Measurements from ENCODE around the gene CRB2.
"Not testable (repeated sequence)": the region's sequence is repeated elsewhere in the genome, so short reads cannot be mapped to it uniquely, and the experiment has no call there.

The CRB2 gene

GRCh38 chr9:123331346-123332060 lies 24.5 kb upstream of the CRB2 start:
- H3K4me1 ChIP-seq (ENCODE audit: insufficient read depth, low read length): peaks cover 11% of the 10 kb centered on the region; the same call in 1 of the 2 replicates
- no peaks in the 10 kb centered on the region for H3K27me3 ChIP-seq (ENCODE audit: insufficient read depth, low read length)
- H3K36me3 ChIP-seq (ENCODE audit: insufficient read depth, low read depth, low read length): no peaks in the 10 kb centered on the region
- no peaks in the 10 kb centered on the region for H3K9me3 ChIP-seq (ENCODE audit: insufficient read depth, low read depth, low read length)
- no peak overlapping the region for H3K9ac ChIP-seq (ENCODE audit: low read depth, low read length)
- no peak overlapping the region for H3K27ac ChIP-seq (ENCODE audit: low read length)
- no peak overlapping the region for H3K4me3 ChIP-seq (ENCODE audit: low read length)

- not testable (repeated sequence) for H3K4me1 ChIP-seq (ENCODE audit: insufficient read depth, low read length); H3K4me3 ChIP-seq (ENCODE audit: low read length); H3K27ac ChIP-seq (ENCODE audit: low read length); H3K36me3 ChIP-seq (ENCODE audit: insufficient read depth, low read depth, low read length); H3K9ac ChIP-seq (ENCODE audit: low read depth, low read length); H3K27me3 ChIP-seq (ENCODE audit: insufficient read depth, low read length); H3K9me3 ChIP-seq (ENCODE audit: insufficient read depth, low read depth, low read length)
These were observed 22.8 kb upstream of the CRB2 start for GRCh38 chr9:123333058-123333669.

GRCh38 chr9:123334639-123335038 lies 21.4 kb upstream of the CRB2 start:
- H3K27me3 ChIP-seq (ENCODE audit: insufficient read depth, low read length): no peaks in the 10 kb centered on the region
- no peak overlapping the region for H3K27ac ChIP-seq (ENCODE audit: low read length)
- no peaks in the 10 kb centered on the region for H3K36me3 ChIP-seq (ENCODE audit: insufficient read depth, low read depth, low read length)
- no peak overlapping the region for H3K9ac ChIP-seq (ENCODE audit: low read depth, low read length)
- H3K4me1 ChIP-seq (ENCODE audit: insufficient read depth, low read length): peaks cover 7% of the 10 kb centered on the region; the same call in 1 of the 2 replicates
- no peak overlapping the region for H3K4me3 ChIP-seq (ENCODE audit: low read length)
- H3K9me3 ChIP-seq (ENCODE audit: insufficient read depth, low read depth, low read length): no peaks in the 10 kb centered on the region

DNA sequence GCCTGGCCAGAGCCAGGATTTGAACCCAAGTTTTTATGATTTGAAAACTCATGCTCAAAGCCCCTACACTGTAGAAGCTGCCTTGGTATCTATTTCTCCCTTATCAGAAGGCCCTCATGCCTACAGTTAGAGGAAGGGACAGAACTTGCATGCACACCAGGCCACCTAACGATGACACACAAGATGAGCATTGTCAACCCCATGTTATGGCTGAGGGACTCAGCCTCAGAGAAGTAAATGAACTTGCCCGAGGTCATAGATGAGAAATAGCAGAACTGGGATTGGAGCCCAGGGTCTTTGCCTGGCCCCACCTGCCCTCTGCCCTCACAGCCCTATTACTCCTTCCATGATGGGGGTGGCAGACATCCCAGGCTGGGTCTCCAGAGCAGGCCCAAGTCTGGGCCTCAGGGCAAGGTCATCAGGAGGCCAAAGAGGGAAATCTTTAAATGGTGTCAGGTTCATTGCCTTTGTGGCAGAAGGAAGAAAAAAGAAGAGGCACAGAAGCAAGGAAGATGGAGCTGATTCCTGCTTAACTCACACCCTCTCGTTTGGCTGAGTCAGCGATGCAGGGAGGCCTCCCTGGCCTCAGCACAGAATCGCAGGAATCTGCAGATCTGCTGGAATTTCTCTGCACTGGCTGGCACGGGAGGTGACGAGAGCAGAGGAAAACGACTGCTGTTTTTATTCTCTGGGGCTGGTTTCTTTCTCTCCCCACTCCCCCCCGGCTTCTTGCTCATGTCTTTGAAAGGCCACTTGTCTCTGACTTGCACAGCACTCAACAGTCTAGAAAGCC lies 20.6 kb upstream of the CRB2 start:
- Histone ChIP-seq H3K27me3 (ENCODE audit: insufficient read depth, low read length) (no peaks in the 10 kb centered on the region), H3K36me3 (ENCODE audit: insufficient read depth, low read depth, low read length) (no peaks in the 10 kb centered on the region), H3K27ac (ENCODE audit: low read length) (no peak overlapping the region), H3K9ac (ENCODE audit: low read depth, low read length) (no peak overlapping the region), H3K9me3 (ENCODE audit: insufficient read depth, low read depth, low read length) (no peaks in the 10 kb centered on the region), H3K4me1 (ENCODE audit: insufficient read depth, low read length) (peaks cover 11% of the 10 kb centered on the region; the same call in 1 of the 2 replicates), H3K4me3 (ENCODE audit: low read length) (no peak overlapping the region)

DNA sequence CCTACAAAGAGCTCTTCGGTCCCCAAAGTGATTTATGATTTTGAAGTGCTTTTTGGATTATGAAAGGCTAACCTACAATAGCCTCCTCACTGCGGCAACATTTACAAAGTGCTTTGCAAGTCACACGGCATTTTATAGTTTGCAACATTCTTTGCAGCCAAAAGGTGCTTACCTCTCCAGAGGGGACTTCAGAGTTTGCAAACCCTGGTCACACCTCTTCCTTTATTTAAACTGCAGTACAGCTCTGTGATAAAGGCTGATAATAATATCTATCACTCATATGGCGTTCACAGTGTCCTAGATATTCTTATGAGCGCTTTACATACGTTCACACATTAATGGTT lies 20.0 kb upstream of the CRB2 start:
- H3K27ac ChIP-seq (ENCODE audit: low read length): no peak overlapping the region
- H3K9me3 ChIP-seq (ENCODE audit: insufficient read depth, low read depth, low read length): no peaks in the 10 kb centered on the region
- H3K4me3 ChIP-seq (ENCODE audit: low read length): no peak overlapping the region
- no peaks in the 10 kb centered on the region for H3K27me3 ChIP-seq (ENCODE audit: insufficient read depth, low read length)
- no peaks in the 10 kb centered on the region for H3K36me3 ChIP-seq (ENCODE audit: insufficient read depth, low read depth, low read length)
- H3K4me1 ChIP-seq (ENCODE audit: insufficient read depth, low read length): peaks cover 11% of the 10 kb centered on the region; the same call in 1 of the 2 replicates
- H3K9ac ChIP-seq (ENCODE audit: low read depth, low read length): no peak overlapping the region

DNA sequence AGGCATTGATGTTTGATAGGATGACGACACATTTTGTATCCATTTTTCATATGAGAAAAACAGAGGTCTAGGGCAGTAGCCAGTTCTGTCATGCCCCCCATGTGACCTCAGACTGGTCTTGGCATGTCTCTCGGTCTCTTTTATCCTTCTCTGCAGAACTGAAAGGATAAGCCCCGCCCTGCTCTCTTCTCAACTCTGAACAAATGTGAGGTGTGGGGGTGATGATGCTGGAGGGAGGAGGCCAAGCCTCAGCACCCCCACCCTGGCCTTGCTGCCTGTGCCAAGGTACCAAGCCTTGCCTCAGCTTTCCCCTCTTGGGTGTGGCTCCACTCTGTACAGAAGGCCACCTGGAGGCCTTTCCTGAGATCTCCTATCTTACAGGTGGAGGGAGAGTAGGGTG lies 19.5 kb upstream of the CRB2 start:
- no peaks in the 10 kb centered on the region for H3K9me3 ChIP-seq (ENCODE audit: insufficient read depth, low read depth, low read length)
- H3K4me3 ChIP-seq (ENCODE audit: low read length): no peak overlapping the region
- peaks cover 11% of the 10 kb centered on the region; the same call in 1 of the 2 replicates for H3K4me1 ChIP-seq (ENCODE audit: insufficient read depth, low read length)
- no peaks in the 10 kb centered on the region for H3K36me3 ChIP-seq (ENCODE audit: insufficient read depth, low read depth, low read length)
- H3K27me3 ChIP-seq (ENCODE audit: insufficient read depth, low read length): no peaks in the 10 kb centered on the region
- H3K9ac ChIP-seq (ENCODE audit: low read depth, low read length): no peak overlapping the region
- no peak overlapping the region for H3K27ac ChIP-seq (ENCODE audit: low read length)

DNA sequence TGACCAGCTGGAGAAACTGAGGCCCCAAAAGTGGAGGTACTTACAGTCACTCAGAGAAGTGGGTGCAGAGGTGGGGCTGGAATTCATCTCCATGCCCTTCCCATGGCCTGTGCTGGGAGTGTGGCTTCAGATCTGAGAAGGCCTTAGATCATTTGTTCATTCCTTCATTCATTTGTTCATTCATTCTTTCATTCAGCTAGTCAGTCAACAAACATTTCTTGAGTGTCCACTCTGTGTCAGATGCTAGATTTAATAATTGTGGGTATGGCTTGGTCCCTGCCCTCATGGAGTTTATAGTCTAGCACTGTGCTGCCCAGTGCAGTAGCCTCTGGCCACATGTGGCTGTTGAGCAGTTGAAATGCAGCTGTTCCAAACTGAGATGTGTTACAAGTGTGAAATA lies 19.0 kb upstream of the CRB2 start:
- Histone ChIP-seq H3K4me3 (ENCODE audit: low read length) (no peak overlapping the region), H3K9ac (ENCODE audit: low read depth, low read length) (no peak overlapping the region), H3K27me3 (ENCODE audit: insufficient read depth, low read length) (no peaks in the 10 kb centered on the region), H3K4me1 (ENCODE audit: insufficient read depth, low read length) (peaks cover 11% of the 10 kb centered on the region; the same call in 1 of the 2 replicates), H3K9me3 (ENCODE audit: insufficient read depth, low read depth, low read length) (no peaks in the 10 kb centered on the region), H3K27ac (ENCODE audit: low read length) (no peak overlapping the region), H3K36me3 (ENCODE audit: insufficient read depth, low read depth, low read length) (no peaks in the 10 kb centered on the region)

DNA sequence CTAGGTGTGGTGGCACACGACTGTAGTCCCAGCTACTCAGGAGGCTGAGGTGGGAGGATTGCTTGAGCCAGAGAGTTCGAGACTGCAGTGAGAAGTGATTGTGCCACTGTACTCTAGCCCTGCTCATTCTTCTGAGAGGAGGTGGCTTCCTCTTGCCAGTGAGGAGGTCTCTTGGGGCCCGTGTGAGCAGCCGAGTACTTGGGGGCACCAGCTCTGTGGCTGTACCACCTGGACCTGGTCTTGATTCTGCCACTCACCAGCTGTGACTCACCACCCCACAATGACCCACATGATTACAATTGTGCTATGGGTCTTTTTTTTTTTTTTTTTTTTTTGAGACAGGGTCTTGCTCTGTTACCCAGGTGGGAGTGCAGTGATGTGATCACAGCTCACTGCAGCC lies 18.0 kb upstream of the CRB2 start:
- no peaks in the 10 kb centered on the region for H3K9me3 ChIP-seq (ENCODE audit: insufficient read depth, low read depth, low read length)
- no peaks in the 10 kb centered on the region for H3K36me3 ChIP-seq (ENCODE audit: insufficient read depth, low read depth, low read length)
- no peak overlapping the region for H3K4me3 ChIP-seq (ENCODE audit: low read length)
- H3K9ac ChIP-seq (ENCODE audit: low read depth, low read length): no peak overlapping the region
- peaks cover 11% of the 10 kb centered on the region; the same call in 1 of the 2 replicates for H3K4me1 ChIP-seq (ENCODE audit: insufficient read depth, low read length)
- H3K27me3 ChIP-seq (ENCODE audit: insufficient read depth, low read length): no peaks in the 10 kb centered on the region
- no peak overlapping the region for H3K27ac ChIP-seq (ENCODE audit: low read length)

GRCh38 chr9:123338710-123339665 lies 17.0 kb upstream of the CRB2 start:
- H3K4me1 ChIP-seq (ENCODE audit: insufficient read depth, low read length): peaks cover 11% of the 10 kb centered on the region; the same call in 1 of the 2 replicates
- no peak overlapping the region for H3K9ac ChIP-seq (ENCODE audit: low read depth, low read length)
- no peak overlapping the region for H3K27ac ChIP-seq (ENCODE audit: low read length)
- no peaks in the 10 kb centered on the region for H3K27me3 ChIP-seq (ENCODE audit: insufficient read depth, low read length)
- H3K9me3 ChIP-seq (ENCODE audit: insufficient read depth, low read depth, low read length): no peaks in the 10 kb centered on the region
- H3K36me3 ChIP-seq (ENCODE audit: insufficient read depth, low read depth, low read length): no peaks in the 10 kb centered on the region
- no peak overlapping the region for H3K4me3 ChIP-seq (ENCODE audit: low read length)

DNA sequence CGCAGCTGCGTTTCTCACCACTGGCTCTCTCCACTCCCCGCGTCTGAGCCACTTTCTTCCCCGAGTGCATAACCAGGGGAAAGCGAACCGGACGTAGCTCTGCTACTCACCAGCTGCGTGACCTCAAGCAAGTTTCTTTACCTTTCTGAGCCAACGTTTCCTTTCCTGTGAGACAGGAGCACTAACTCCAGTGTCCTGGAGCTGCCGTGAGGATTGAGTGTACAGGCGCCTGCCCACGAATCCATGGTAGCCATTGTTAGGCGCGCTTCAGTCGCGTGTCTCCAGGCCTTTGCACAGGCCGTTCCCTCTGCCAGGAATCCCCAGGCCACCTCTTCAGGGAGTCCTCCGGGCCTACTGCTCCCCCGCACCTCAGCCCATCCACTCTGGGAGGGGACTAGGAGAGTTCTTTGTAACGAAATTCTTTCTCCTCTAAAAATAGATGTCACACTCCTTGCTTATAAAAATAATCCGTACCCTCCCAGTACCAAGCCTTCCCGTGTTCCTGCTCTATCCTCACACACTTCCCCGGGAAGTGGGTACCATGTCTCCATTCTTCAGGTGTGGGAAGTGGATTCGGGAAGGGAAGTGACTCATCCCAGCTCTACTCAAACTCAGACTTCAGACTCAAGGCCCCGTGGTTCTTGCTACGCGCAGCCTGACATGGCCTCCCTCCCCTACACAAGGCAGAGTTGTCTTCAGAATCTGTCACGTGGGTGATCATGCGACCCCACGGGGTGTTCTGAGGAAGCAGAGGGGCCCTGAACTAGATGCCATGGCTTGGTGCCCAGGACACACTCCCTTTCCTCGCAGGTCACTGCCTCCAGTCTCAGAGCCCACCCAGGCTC lies 16.1 kb upstream of the CRB2 start:
- Histone ChIP-seq H3K9ac (ENCODE audit: low read depth, low read length) (no peak overlapping the region), H3K27me3 (ENCODE audit: insufficient read depth, low read length) (no peaks in the 10 kb centered on the region), H3K27ac (ENCODE audit: low read length) (no peak overlapping the region), H3K4me3 (ENCODE audit: low read length) (no peak overlapping the region), H3K9me3 (ENCODE audit: insufficient read depth, low read depth, low read length) (no peaks in the 10 kb centered on the region), H3K4me1 (ENCODE audit: insufficient read depth, low read length) (peaks cover 11% of the 10 kb centered on the region; the same call in 1 of the 2 replicates), H3K36me3 (ENCODE audit: insufficient read depth, low read depth, low read length) (no peaks in the 10 kb centered on the region)

Data from iPS-20b (cell line).